DND-41 (cell line): Measurements from ENCODE around the gene CYTH4.

ENCODE experiments used
- EZH2 ChIP-seq: IDR thresholded peaks from 3 replicates; pipeline ENCODE4 v1.6.1; 2012; ENCODE audit warnings: borderline replicate concordance, low read depth, mild to moderate bottlenecking, moderate library complexity, low read length, inconsistent platforms; ENCODE audit not compliant: severe bottlenecking
- TF ChIP-seq, protein P1 (sequence below): IDR thresholded peaks from 2 replicates; pipeline ENCODE4 v1.5.1; 2012; ENCODE audit warnings: borderline replicate concordance, low read length, moderate library complexity, mild to moderate bottlenecking; ENCODE audit not compliant: poor library complexity, severe bottlenecking; ENCODE audit errors: extremely low read depth

DNA sequence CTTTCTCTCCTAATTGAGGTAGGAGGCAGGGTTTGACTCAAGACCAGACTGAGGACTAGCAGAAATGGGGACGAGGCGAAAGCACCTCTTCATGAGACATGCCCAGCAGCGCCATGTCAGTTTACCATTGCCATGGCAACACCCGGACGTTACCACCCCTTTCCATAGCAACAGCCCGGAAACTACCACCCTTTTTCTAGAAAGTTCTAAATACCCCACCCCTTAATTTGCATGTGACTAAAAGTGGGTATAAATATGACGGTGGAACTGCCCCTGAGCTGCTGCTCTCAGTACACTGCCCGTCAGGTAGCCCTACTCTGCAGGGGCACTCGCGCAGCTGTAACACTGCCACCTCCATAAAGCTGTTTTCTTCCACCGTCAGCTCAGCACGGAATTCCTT, 32.3 kb upstream of the CYTH4 start:
- TF ChIP-seq, protein P1, sequence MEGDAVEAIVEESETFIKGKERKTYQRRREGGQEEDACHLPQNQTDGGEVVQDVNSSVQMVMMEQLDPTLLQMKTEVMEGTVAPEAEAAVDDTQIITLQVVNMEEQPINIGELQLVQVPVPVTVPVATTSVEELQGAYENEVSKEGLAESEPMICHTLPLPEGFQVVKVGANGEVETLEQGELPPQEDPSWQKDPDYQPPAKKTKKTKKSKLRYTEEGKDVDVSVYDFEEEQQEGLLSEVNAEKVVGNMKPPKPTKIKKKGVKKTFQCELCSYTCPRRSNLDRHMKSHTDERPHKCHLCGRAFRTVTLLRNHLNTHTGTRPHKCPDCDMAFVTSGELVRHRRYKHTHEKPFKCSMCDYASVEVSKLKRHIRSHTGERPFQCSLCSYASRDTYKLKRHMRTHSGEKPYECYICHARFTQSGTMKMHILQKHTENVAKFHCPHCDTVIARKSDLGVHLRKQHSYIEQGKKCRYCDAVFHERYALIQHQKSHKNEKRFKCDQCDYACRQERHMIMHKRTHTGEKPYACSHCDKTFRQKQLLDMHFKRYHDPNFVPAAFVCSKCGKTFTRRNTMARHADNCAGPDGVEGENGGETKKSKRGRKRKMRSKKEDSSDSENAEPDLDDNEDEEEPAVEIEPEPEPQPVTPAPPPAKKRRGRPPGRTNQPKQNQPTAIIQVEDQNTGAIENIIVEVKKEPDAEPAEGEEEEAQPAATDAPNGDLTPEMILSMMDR: no peak
- TF ChIP-seq EZH2: no peak
